Activated T-cell treated with anti-CD3 and anti-CD28 coated beads, Interleukin-2, amount 50 U/mL, for 24 hours (primary cell): ENCODE measurements around the gene GSTA1.
"Not testable (repeated sequence)": the region's sequence is repeated elsewhere in the genome, so short reads cannot be mapped to it uniquely, and the experiment has no call there.

Experiments used
- DNase-seq: peaks from one replicate; pipeline ENCODE4 v3.0.0-alpha.2; 2020
- H3K27ac Mint-ChIP-seq: 2 replicates; pipeline ENCODE4 v1.8.0; 2020; ENCODE audit warnings: mild to moderate bottlenecking, mixed read lengths
- H3K27me3 Mint-ChIP-seq: 2 replicates; pipeline ENCODE4 v1.8.0; 2020; ENCODE audit warnings: mixed read lengths
- H3K36me3 Mint-ChIP-seq: 2 replicates; pipeline ENCODE4 v1.8.0; 2020; ENCODE audit warnings: low read depth, mixed read lengths
- H3K4me1 Mint-ChIP-seq: 2 replicates; pipeline ENCODE4 v1.8.0; 2020; ENCODE audit warnings: low read depth, mixed read lengths
- H3K4me3 Mint-ChIP-seq: 2 replicates; pipeline ENCODE4 v1.8.0; 2020; ENCODE audit warnings: mild to moderate bottlenecking, moderate library complexity, mixed read lengths
- H3K9me3 Mint-ChIP-seq: 2 replicates; pipeline ENCODE4 v1.8.0; 2020; ENCODE audit warnings: mixed read lengths

Gene GSTA1

GRCh38 chr6:52786249-52786956, 17.2 kb downstream of the GSTA1 start:
- no peaks in the 10 kb centered on the region for H3K9me3 Mint-ChIP-seq

GRCh38 chr6:52782696-52783274, 20.8 kb downstream of the GSTA1 start:
- H3K36me3 Mint-ChIP-seq, H3K4me3 Mint-ChIP-seq, H3K27ac Mint-ChIP-seq, H3K4me1 Mint-ChIP-seq, DNase-seq, H3K9me3 Mint-ChIP-seq: not testable (repeated sequence)
- H3K27me3 Mint-ChIP-seq = peaks cover 28% of the 10 kb centered on the region

More at GRCh38 chr6:52786249-52786956, 17.2 kb downstream of the GSTA1 start:
- H3K27ac Mint-ChIP-seq = no peak overlapping the region
- peaks cover 10% of the 10 kb centered on the region for H3K27me3 Mint-ChIP-seq
- H3K36me3 Mint-ChIP-seq = no peaks in the 10 kb centered on the region
- no peaks in the 10 kb centered on the region for H3K4me1 Mint-ChIP-seq
- no peak for DNase-seq
- no peak overlapping the region for H3K4me3 Mint-ChIP-seq

GRCh38 chr6:52782209-52782608, 21.4 kb downstream of the GSTA1 start:
- H3K4me3 Mint-ChIP-seq, H3K36me3 Mint-ChIP-seq, DNase-seq, H3K27ac Mint-ChIP-seq, H3K9me3 Mint-ChIP-seq, H3K4me1 Mint-ChIP-seq: not testable (repeated sequence)
- peaks cover 28% of the 10 kb centered on the region for H3K27me3 Mint-ChIP-seq

- Mint-ChIP-seq H3K27ac (no peak overlapping the region), H3K4me1 (no peaks in the 10 kb centered on the region), H3K27me3 (peaks cover 31% of the 10 kb centered on the region), H3K4me3 (no peak overlapping the region), H3K36me3 (no peaks in the 10 kb centered on the region), H3K9me3 (no peaks in the 10 kb centered on the region)
- no peak for DNase-seq
Observed at GRCh38 chr6:52779237-52779636, 24.4 kb downstream of the GSTA1 start.

- not testable (repeated sequence) for H3K4me3 Mint-ChIP-seq, H3K27ac Mint-ChIP-seq, H3K9me3 Mint-ChIP-seq, H3K4me1 Mint-ChIP-seq, DNase-seq, H3K36me3 Mint-ChIP-seq
- H3K27me3 Mint-ChIP-seq = peaks cover 36% of the 10 kb centered on the region
Observed at GRCh38 chr6:52776711-52777351, 26.8 kb downstream of the GSTA1 start.

- not testable (repeated sequence) for H3K36me3 Mint-ChIP-seq, H3K4me3 Mint-ChIP-seq, H3K27ac Mint-ChIP-seq, DNase-seq, H3K9me3 Mint-ChIP-seq, H3K4me1 Mint-ChIP-seq, H3K27me3 Mint-ChIP-seq
Observed at GRCh38 chr6:52769399-52769798, 34.2 kb downstream of the GSTA1 start.

GRCh38 chr6:52767658-52768057, 36.0 kb downstream of the GSTA1 start:
- DNase-seq, H3K27me3 Mint-ChIP-seq, H3K27ac Mint-ChIP-seq, H3K4me1 Mint-ChIP-seq, H3K36me3 Mint-ChIP-seq, H3K4me3 Mint-ChIP-seq, H3K9me3 Mint-ChIP-seq: not testable (repeated sequence)

- not testable (repeated sequence) for H3K4me3 Mint-ChIP-seq, H3K36me3 Mint-ChIP-seq, H3K27me3 Mint-ChIP-seq, H3K9me3 Mint-ChIP-seq, H3K4me1 Mint-ChIP-seq, H3K27ac Mint-ChIP-seq, DNase-seq
Observed at GRCh38 chr6:52763322-52763916, 40.2 kb downstream of the GSTA1 start, which contains the start of gene GSTA2. Gene GSTA2, minus strand, starts transcription at chr6:52763475. Its CDS starts 5,528 bp downstream, at chr6:52757947.

- H3K27ac Mint-ChIP-seq, H3K4me1 Mint-ChIP-seq, H3K36me3 Mint-ChIP-seq, H3K9me3 Mint-ChIP-seq, DNase-seq, H3K4me3 Mint-ChIP-seq: not testable (repeated sequence)
- peaks cover 15% of the 10 kb centered on the region for H3K27me3 Mint-ChIP-seq
Observed at GRCh38 chr6:52761673-52762491, 41.7 kb downstream of the GSTA1 start.

- H3K36me3 Mint-ChIP-seq = no peaks in the 10 kb centered on the region
- H3K9me3 Mint-ChIP-seq = no peaks in the 10 kb centered on the region
- no peak overlapping the region for H3K27ac Mint-ChIP-seq
- no peaks in the 10 kb centered on the region for H3K4me1 Mint-ChIP-seq
- no peak for DNase-seq
- H3K4me3 Mint-ChIP-seq = no peak overlapping the region
- H3K27me3 Mint-ChIP-seq = peaks cover 28% of the 10 kb centered on the region
Observed at GRCh38 chr6:52760105-52760765, 43.4 kb downstream of the GSTA1 start.

- Mint-ChIP-seq H3K27me3 (peaks cover 34% of the 10 kb centered on the region), H3K36me3 (no peaks in the 10 kb centered on the region), H3K9me3 (no peaks in the 10 kb centered on the region), H3K4me1 (no peaks in the 10 kb centered on the region), H3K27ac (no peak overlapping the region), H3K4me3 (no peak overlapping the region)
- no peak for DNase-seq
Observed at GRCh38 chr6:52759085-52759484, 44.5 kb downstream of the GSTA1 start.

- H3K36me3 Mint-ChIP-seq, DNase-seq: not testable (repeated sequence)
Observed at GRCh38 chr6:52757651-52758338, 45.8 kb downstream of the GSTA1 start.

GRCh38 chr6:52754443-52754842, 49.2 kb downstream of the GSTA1 start:
- Mint-ChIP-seq H3K4me1 (no peaks in the 10 kb centered on the region), H3K27me3 (peaks cover 34% of the 10 kb centered on the region), H3K27ac (no peak overlapping the region), H3K36me3 (no peaks in the 10 kb centered on the region), H3K4me3 (no peak overlapping the region), H3K9me3 (peaks cover 3% of the 10 kb centered on the region)
- no peak for DNase-seq

More at GRCh38 chr6:52757651-52758338, 45.8 kb downstream of the GSTA1 start:
- not testable (repeated sequence) for H3K27ac Mint-ChIP-seq, H3K4me1 Mint-ChIP-seq, H3K9me3 Mint-ChIP-seq, H3K4me3 Mint-ChIP-seq
- H3K27me3 Mint-ChIP-seq = peaks cover 38% of the 10 kb centered on the region
